NT2/D1 (cell line): ENCODE data around the gene SPATA21.

Source experiments
- SUZ12 ChIP-seq: IDR thresholded peaks from 2 replicates; pipeline ENCODE4 v1.6.1; 2011; ENCODE audit not compliant: insufficient read length, insufficient read depth; ENCODE audit errors: extremely low read depth
- YY1 ChIP-seq: IDR thresholded peaks from 2 replicates; pipeline ENCODE4 v1.6.1; 2011; ENCODE audit not compliant: insufficient read length, insufficient read depth
- ZNF274 ChIP-seq: IDR thresholded peaks from 2 replicates; pipeline ENCODE4 v1.6.1; 2011; ENCODE audit warnings: mild to moderate bottlenecking, low read depth, low read length

DNA sequence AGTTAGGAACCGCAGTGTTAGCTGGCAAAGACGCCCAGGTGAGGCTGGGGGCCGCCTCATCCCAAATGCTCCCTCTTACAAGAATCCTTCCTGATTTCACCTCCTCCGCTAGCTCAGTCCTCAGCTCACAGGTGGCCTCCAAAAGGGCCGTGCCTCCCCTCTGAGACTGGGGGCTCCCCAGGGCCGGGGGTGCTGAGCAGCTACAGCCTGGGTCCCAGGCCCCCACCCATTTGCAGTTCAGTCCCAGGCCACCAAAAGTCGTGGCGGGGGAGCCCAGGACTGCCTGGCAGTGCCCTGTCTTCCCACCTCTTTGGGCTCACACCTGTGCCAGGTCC lies 47.2 kb upstream of the SPATA21 start:
- TF ChIP-seq ZNF274 (no peak), SUZ12 (no peak), YY1 (no peak)
